Neutrophil (primary cell): ENCODE results near the gene LACC1.

ENCODE experiments used
- H3K27ac ChIP-seq: fragments of 200-600 bp; sonication (generic); 2 replicates; pipeline ENCODE4 v1.5.1; 2016; ENCODE audit warnings: mild to moderate bottlenecking, moderate library complexity
- H3K27me3 ChIP-seq: fragments of 200-600 bp; sonication (generic); 2 replicates; pipeline ENCODE4 v1.6.0; 2016; ENCODE audit warnings: mild to moderate bottlenecking
- H3K36me3 ChIP-seq: fragments of 200-600 bp; sonication (generic); 2 replicates; pipeline ENCODE4 v1.5.1; 2017
- H3K4me1 ChIP-seq, 2 experiments: fragments of 200-600 bp in 1 of 2; sonication (generic) in 1 of 2; 1 replicate in 1 of 2; 2 replicates in 1 of 2; pipeline versions ENCODE4 v1.5.1 to v1.6.1; 2013 to 2016; ENCODE audit warnings: low read depth in 1 of 2, low read length in 1 of 2, mild to moderate bottlenecking in 1 of 2, moderate library complexity in 1 of 2; ENCODE audit not compliant: control insufficient read depth in 1 of 2, insufficient read depth in 1 of 2
- H3K4me3 ChIP-seq, 2 experiments: fragments of 200-600 bp in 1 of 2; sonication (generic) in 1 of 2; 1 replicate in 1 of 2; 2 replicates in 1 of 2; pipeline ENCODE4 v1.5.1; 2013 to 2016; ENCODE audit warnings: low read depth in 1 of 2, low read length in 1 of 2, mild to moderate bottlenecking in 1 of 2, moderate library complexity in 1 of 2
- H3K9me3 ChIP-seq: fragments of 200-600 bp; sonication (generic); 2 replicates; pipeline ENCODE4 v1.5.1; 2016
- CTCF ChIP-seq: fragments of 200-600 bp; sonication (generic); IDR thresholded peaks from 2 replicates; pipeline ENCODE4 v1.5.1; 2016; ENCODE audit warnings: antibody characterized with exemption

Gene LACC1

GRCh38 chr13:43879755-43880181 is at the start of gene LACC1:
Gene LACC1 (plus strand): TSS chr13:43879904. CDS start chr13:43880986, 1,082 bp downstream.
- Histone ChIP-seq H3K27ac (peak within 1 kb of the TSS; percentile 86), H3K4me1 (peaks cover 4 to 14% of the 10 kb centered on the region in 2 experiments), H3K36me3 (no peaks in the 10 kb centered on the region), H3K27me3 (no peaks in the 10 kb centered on the region), H3K4me3 (peak within 1 kb of the TSS; percentile 58 to 71), H3K9me3 (no peaks in the 10 kb centered on the region)
- no peak for TF ChIP-seq CTCF

DNA sequence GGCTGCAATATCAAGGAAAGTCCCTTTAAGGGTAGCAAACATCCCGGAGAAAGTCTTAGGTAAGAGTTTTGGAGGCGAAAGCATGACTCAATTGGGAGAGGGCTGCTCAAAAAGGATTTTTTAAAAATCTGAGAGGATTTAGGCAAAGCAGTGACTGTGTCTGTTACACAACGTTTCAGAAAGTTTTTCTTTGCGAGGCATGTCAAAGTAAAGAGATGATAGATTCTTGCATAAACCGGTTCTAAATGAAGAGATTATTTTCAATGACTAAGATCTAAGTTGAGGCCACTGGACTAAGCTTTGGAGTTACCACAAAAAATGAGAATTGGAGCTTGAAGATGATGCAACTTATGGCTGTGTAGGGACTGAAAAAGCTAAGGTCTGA is 49.2 kb upstream of the LACC1 start:
- Histone ChIP-seq H3K9me3 (no peaks in the 10 kb centered on the region), H3K36me3 (no peaks in the 10 kb centered on the region)
- TF ChIP-seq CTCF, result no peak

GRCh38 chr13:43831088-43831487 is 48.6 kb upstream of the LACC1 start:
- H3K27ac ChIP-seq, result no peak overlapping the region
- H3K4me1 ChIP-seq, result no peaks in the 10 kb centered on the region
- H3K27me3 ChIP-seq, result no peaks in the 10 kb centered on the region
- no peaks in the 10 kb centered on the region for H3K9me3 ChIP-seq
- H3K4me3 ChIP-seq, result no peak overlapping the region
- H3K36me3 ChIP-seq, result no peaks in the 10 kb centered on the region
- TF ChIP-seq CTCF, result no peak

More for the DNA sequence above, 49.2 kb upstream of the LACC1 start:
- Histone ChIP-seq H3K27ac (no peak overlapping the region), H3K4me3 (no peak overlapping the region), H3K4me1 (no peaks in the 10 kb centered on the region), H3K27me3 (no peaks in the 10 kb centered on the region)

DNA sequence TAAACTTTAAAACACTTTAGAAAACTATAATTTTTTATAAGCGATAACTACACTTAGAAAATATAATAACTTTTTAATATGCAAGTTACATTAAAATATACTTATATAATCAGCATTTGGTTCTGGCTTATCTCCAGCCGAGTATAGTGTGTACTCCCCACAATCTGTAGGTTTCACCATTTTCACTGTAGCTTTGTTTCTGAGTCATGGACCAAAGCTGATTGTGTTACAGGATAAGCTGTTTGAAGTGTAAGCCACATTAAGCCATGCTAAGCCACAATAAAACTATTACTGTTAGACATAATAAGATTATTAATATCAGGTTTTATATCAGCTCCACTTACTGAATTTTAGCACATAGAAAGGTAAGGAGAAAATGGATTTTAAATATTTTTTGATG is 44.0 kb upstream of the LACC1 start:
- H3K4me3 ChIP-seq, result no peak overlapping the region
- TF ChIP-seq CTCF, result no peak
- no peaks in the 10 kb centered on the region for H3K9me3 ChIP-seq
- no peaks in the 10 kb centered on the region for H3K36me3 ChIP-seq
- no peaks in the 10 kb centered on the region for H3K4me1 ChIP-seq
- H3K27ac ChIP-seq, result no peak overlapping the region
- H3K27me3 ChIP-seq, result no peaks in the 10 kb centered on the region

GRCh38 chr13:43838909-43839308 is 40.8 kb upstream of the LACC1 start:
- Histone ChIP-seq H3K27me3 (no peaks in the 10 kb centered on the region), H3K36me3 (no peaks in the 10 kb centered on the region), H3K4me3 (no peak overlapping the region), H3K9me3 (no peaks in the 10 kb centered on the region), H3K27ac (no peak overlapping the region), H3K4me1 (no peaks in the 10 kb centered on the region)
- no peak for TF ChIP-seq CTCF
